GM23338 (cell line): ENCODE measurements around the gene SLC7A14.

Experiments used
- CREB1 ChIP-seq: fragments of 250-450 bp; sonication (Bioruptor Pico); IDR thresholded peaks from 2 replicates; pipeline ENCODE4 v1.5.0; 2020; ENCODE audit warnings: low read depth, mild to moderate bottlenecking, moderate library complexity
- CTCF ChIP-seq, 2 experiments: fragments of 200-600 bp in 1 of 2; sonication (generic) in 1 of 2; conservative IDR thresholded peaks; 2 replicates each; pipeline versions ENCODE4 v1.5.1 to v1.6.1; 2016 to 2017; ENCODE audit warnings: antibody characterized with exemption in 2 of 2, low read depth in 2 of 2, mild to moderate bottlenecking in 2 of 2, moderate library complexity in 1 of 2
- EZH2 ChIP-seq: fragments of 200-600 bp; sonication (generic); IDR thresholded peaks from one replicate; pipeline ENCODE4 v1.8.0; 2017; ENCODE audit warnings: antibody characterized with exemption, mild to moderate bottlenecking, low read depth; ENCODE audit not compliant: unreplicated experiment
- EZH2phosphoT487 ChIP-seq: fragments of 200-600 bp; sonication (generic); IDR thresholded peaks from one replicate; pipeline ENCODE4 v1.8.1; 2018; ENCODE audit warnings: antibody characterized with exemption; ENCODE audit not compliant: unreplicated experiment
- JUNB ChIP-seq: IDR thresholded peaks from one replicate; pipeline ENCODE4 v1.6.1; 2016; ENCODE audit warnings: antibody characterized with exemption; ENCODE audit not compliant: unreplicated experiment
- NANOG ChIP-seq: IDR thresholded peaks from 2 replicates; pipeline ENCODE4 v1.6.1; 2016; ENCODE audit warnings: antibody characterized with exemption, borderline replicate concordance
- POLR2AphosphoS5 ChIP-seq: IDR thresholded peaks from 2 replicates; pipeline ENCODE4 v1.6.1; 2016; ENCODE audit warnings: antibody characterized with exemption, low read depth
- REST ChIP-seq: IDR thresholded peaks from one replicate; pipeline ENCODE4 v1.6.1; 2018; ENCODE audit warnings: antibody characterized with exemption; ENCODE audit not compliant: unreplicated experiment
- STAT1 ChIP-seq: IDR thresholded peaks from one replicate; pipeline ENCODE4 v1.6.1; 2016; ENCODE audit warnings: antibody characterized with exemption; ENCODE audit not compliant: unreplicated experiment
- ZNF114 ChIP-seq: fragments of 250-450 bp; sonication (Bioruptor Pico); IDR thresholded peaks from 2 replicates; pipeline ENCODE4 v1.5.0; 2020; ENCODE audit warnings: mild to moderate bottlenecking, moderate library complexity
- ZNF331 ChIP-seq: fragments of 250-450 bp; sonication (Bioruptor Pico); IDR thresholded peaks from 2 replicates; pipeline ENCODE4 v1.5.0; 2020; ENCODE audit warnings: low read depth, mild to moderate bottlenecking, moderate library complexity

- TF ChIP-seq CTCF (conservative IDR thresholded peaks at IDR 0.05; ENCODE audit: low read depth in 2 of 2) (no peak), POLR2AphosphoS5 (no peak), EZH2 (no peak), EZH2phosphoT487 (no peak), JUNB (no peak), CREB1 (no peak), NANOG (no peak), ZNF114 (no peak), REST (no peak), ZNF331 (CRISPR knock-in tag) (no peak), STAT1 (no peak)
Measured at GRCh38 chr3:170467007-170467406, 118.9 kb downstream of the SLC7A14 start.
